Ectodermal cell (in vitro differentiated cells): ENCODE results near the gene RCBTB1.
"Not testable (repeated sequence)": the region's sequence is repeated elsewhere in the genome, so short reads cannot be mapped to it uniquely, and the experiment has no call there.

Experiments used
- H3K27ac ChIP-seq: 2 replicates; pipeline ENCODE4 v1.7.0; 2013; ENCODE audit warnings: mild to moderate bottlenecking, low read depth, low read length; ENCODE audit not compliant: insufficient read depth, poor library complexity, severe bottlenecking
- H3K27me3 ChIP-seq: 2 replicates; pipeline ENCODE4 v1.7.0; 2013; ENCODE audit warnings: mild to moderate bottlenecking, low read length; ENCODE audit not compliant: insufficient read depth, control insufficient read depth, poor library complexity, severe bottlenecking
- H3K36me3 ChIP-seq: one replicate; pipeline ENCODE4 v1.7.0; 2013; ENCODE audit warnings: low read length; ENCODE audit not compliant: control insufficient read depth, insufficient read depth
- H3K4me1 ChIP-seq: one replicate; pipeline ENCODE4 v1.7.0; 2013; ENCODE audit warnings: low read length; ENCODE audit not compliant: control insufficient read depth, insufficient read depth
- H3K4me3 ChIP-seq: 2 replicates; pipeline ENCODE4 v1.7.0; 2013; ENCODE audit warnings: low read depth, low read length, control low read depth; ENCODE audit not compliant: insufficient read depth
- H3K9me3 ChIP-seq: 2 replicates; pipeline ENCODE4 v1.7.0; 2013; ENCODE audit warnings: mild to moderate bottlenecking, low read length, moderate library complexity; ENCODE audit not compliant: control insufficient read depth
- WGBS, 2 experiments: methylation state at CpG; one replicate each; pipeline ENCODE4 v1.1.7; 2013; ENCODE audit warnings: missing lambda C conversion rate in 2 of 2; 5-methylcytosine and 5-hydroxymethylcytosine counted together

The RCBTB1 gene

DNA sequence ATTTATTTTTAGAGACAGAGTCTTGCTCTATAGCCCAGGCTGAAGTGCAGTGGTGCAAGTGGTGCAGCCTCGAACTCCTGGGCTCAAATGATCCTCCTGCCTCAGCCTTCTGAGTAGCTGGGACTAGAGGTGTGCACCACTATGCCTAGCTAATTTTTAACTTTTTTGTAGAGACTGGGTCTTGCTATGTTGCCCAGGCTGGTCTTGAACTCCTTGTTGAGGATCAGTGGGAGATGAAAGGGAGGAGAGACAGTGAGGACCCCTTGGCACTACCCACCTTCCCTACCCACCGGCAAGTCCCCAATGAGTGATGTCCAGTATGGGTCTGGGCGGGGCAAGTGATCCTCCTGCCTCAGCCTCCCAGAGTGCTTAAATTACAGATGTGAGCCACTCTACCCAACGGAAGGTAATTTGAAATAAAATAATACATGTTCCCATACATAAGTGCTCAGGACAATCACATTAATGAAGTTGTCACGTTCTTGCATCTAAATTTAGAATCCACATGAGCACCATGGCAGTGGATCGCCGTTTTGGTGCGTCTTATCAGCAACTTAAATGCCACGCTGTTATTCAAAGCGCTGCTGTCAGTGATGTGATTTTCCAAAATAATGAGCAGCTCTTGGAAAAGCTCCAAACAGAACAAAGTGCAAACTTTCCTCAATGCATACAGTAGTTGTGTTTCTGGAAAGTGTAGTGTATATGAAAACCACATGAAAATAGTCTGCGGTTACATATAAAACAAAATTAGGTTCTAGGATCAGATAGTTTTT lies 37.0 kb upstream of the RCBTB1 start:
- WGBS, 2 experiments = 90 to 96% methylated on average over 10 of the region's 11 CpGs
- no peak overlapping the region for H3K27ac ChIP-seq

DNA sequence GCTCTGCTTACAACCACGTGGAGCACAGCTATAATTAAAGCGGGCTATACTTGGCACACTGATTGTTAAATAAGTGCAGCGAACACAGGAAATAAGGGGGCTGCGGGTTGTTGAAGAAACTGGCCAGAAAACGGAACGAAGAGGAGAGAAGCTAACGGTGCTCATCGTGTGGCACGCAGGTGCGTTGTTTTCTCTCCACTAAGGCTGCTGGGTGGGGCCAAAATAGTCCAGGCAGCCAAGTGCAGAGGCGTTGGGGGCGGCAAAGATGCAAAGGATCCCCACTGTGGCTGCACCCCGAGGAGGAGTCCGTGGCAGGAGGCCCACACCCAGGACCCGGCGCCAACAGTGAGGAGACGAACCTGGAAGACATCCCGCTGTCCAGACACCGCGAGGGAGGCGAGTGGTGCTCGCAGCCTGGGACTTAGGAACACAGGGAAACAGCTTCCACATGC lies 34.8 kb upstream of the RCBTB1 start:
- Histone ChIP-seq H3K9me3 (no peaks in the 10 kb centered on the region), H3K27me3 (no peaks in the 10 kb centered on the region), H3K36me3 (no peaks in the 10 kb centered on the region), H3K4me1 (peaks cover 5% of the 10 kb centered on the region), H3K4me3 (no peak overlapping the region), H3K27ac (no peak overlapping the region)
- 91 to 92% methylated on average over 22 of the region's 22 CpGs for WGBS, 2 experiments

More for the DNA sequence above, 37.0 kb upstream of the RCBTB1 start:
- H3K36me3 ChIP-seq = no peaks in the 10 kb centered on the region
- no peaks in the 10 kb centered on the region for H3K9me3 ChIP-seq
- peaks cover 11% of the 10 kb centered on the region for H3K4me1 ChIP-seq
- no peaks in the 10 kb centered on the region for H3K27me3 ChIP-seq
- H3K4me3 ChIP-seq = no peak overlapping the region

GRCh38 chr13:49616676-49617065 lies 31.3 kb upstream of the RCBTB1 start:
- H3K4me1 ChIP-seq = peaks cover 4% of the 10 kb centered on the region
- H3K9me3 ChIP-seq = no peaks in the 10 kb centered on the region
- no peaks in the 10 kb centered on the region for H3K27me3 ChIP-seq
- no peak overlapping the region for H3K4me3 ChIP-seq
- no peak overlapping the region for H3K27ac ChIP-seq
- no peaks in the 10 kb centered on the region for H3K36me3 ChIP-seq
- 97 to 98% methylated on average over 3 of the region's 3 CpGs for WGBS, 2 experiments

GRCh38 chr13:49615836-49616675 lies 30.7 kb upstream of the RCBTB1 start:
- H3K9me3 ChIP-seq = no peaks in the 10 kb centered on the region
- H3K36me3 ChIP-seq = no peaks in the 10 kb centered on the region
- peaks cover 4% of the 10 kb centered on the region for H3K4me1 ChIP-seq
- no peaks in the 10 kb centered on the region for H3K27me3 ChIP-seq
- H3K4me3 ChIP-seq = no peak overlapping the region
- 84% methylated on average over 7 to 8 of the region's 8 CpGs for WGBS, 2 experiments
- H3K27ac ChIP-seq = no peak overlapping the region

DNA sequence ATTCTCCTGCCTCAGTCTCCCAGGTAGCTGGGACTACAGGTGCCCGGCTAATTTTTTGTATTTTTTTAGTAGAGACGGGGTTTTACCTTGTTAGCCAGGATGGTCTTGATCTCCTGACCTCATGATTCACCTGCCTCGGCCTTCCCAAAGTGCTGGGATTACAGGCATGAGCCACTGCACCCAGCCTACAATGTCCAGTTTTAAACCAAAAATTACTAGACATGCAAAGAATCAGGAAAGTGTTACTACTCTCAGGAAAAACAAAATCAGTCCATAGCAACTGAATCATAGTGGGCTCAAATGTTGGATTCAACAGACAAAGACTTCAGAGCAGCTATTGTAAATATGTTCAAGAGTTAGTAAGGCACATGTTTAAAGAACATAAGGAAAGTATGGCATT lies 26.7 kb upstream of the RCBTB1 start:
- not testable (repeated sequence) for H3K4me3 ChIP-seq, H3K27ac ChIP-seq, H3K36me3 ChIP-seq, H3K27me3 ChIP-seq, H3K9me3 ChIP-seq, H3K4me1 ChIP-seq
- WGBS, 2 experiments = 93 to 95% methylated on average over 3 of the region's 3 CpGs

DNA sequence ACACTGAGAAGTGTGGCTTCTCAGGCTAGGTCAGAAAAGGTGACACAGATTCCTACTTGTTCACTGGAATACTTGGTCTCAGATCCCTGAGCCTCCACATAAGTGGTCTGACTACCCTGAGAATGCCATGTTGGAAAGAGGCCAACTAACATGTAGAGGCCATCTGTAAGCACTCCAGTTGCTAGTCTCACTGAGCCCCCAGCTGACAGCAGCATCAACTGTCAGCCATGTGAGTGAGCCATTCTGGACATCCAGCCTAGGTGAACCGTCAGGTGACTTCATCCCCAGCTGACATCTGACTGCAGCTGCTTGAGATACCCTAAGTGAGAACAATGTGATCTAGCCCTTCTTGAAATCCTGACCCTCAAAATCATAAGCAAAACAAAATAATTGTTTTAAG lies 24.8 kb upstream of the RCBTB1 start:
- Histone ChIP-seq H3K27me3 (no peaks in the 10 kb centered on the region), H3K27ac (no peak overlapping the region), H3K36me3 (no peaks in the 10 kb centered on the region), H3K4me3 (no peak overlapping the region), H3K9me3 (no peaks in the 10 kb centered on the region), H3K4me1 (no peaks in the 10 kb centered on the region)
- WGBS, 2 experiments = 85 to 88% methylated on average over 1 of the region's 1 CpG

DNA sequence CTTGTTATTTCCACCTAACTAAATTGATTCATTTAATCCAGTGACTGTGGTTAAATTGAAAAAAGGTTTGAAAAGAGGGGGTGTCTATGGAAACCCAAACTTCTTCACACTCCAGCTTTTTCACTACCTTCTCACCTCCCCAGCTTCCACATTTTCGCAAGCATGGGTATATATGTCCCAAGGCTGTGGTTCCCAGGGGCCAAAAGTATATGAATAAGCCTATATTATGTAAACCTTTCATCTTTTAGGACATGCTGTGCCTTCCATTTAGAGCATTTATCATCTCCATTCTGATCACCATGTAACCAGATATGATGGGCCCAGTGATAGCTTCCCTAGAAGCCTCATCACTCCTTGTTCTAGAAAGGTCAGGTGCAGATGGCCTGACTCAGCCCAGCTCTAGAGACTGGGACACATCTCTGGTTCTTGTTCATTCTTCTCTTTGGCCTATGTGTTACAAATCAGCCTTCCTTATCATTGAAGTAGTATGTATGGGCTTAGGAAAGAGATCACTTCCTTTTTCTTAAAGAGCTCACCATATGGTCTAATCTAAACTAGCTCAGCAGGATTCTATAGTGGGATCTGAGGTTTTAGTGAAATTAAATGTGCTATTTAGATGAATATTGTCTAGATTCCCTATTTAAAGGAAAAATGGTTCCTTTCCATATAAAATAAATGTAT lies 23.4 kb upstream of the RCBTB1 start:
- no peak overlapping the region for H3K27ac ChIP-seq
- WGBS, 2 experiments = 100% methylated on average over 1 of the region's 1 CpG; no CpG with 5 or more reads in 1 of the 2 experiments
- no peaks in the 10 kb centered on the region for H3K4me1 ChIP-seq
- no peaks in the 10 kb centered on the region for H3K36me3 ChIP-seq
- H3K9me3 ChIP-seq = no peaks in the 10 kb centered on the region
- no peak overlapping the region for H3K4me3 ChIP-seq
- H3K27me3 ChIP-seq = no peaks in the 10 kb centered on the region

GRCh38 chr13:49607761-49608160 lies 22.4 kb upstream of the RCBTB1 start:
- no peaks in the 10 kb centered on the region for H3K9me3 ChIP-seq
- H3K4me3 ChIP-seq = no peak overlapping the region
- no peaks in the 10 kb centered on the region for H3K27me3 ChIP-seq
- no peak overlapping the region for H3K27ac ChIP-seq
- no peaks in the 10 kb centered on the region for H3K36me3 ChIP-seq
- H3K4me1 ChIP-seq = no peaks in the 10 kb centered on the region
- 87 to 88% methylated on average over 5 of the region's 5 CpGs for WGBS, 2 experiments

GRCh38 chr13:49606747-49607648 lies 21.6 kb upstream of the RCBTB1 start:
- H3K27ac ChIP-seq = no peak overlapping the region
- H3K4me3 ChIP-seq = no peak overlapping the region
- no peaks in the 10 kb centered on the region for H3K4me1 ChIP-seq
- 48 to 53% methylated on average over 15 of the region's 15 CpGs for WGBS, 2 experiments
- H3K27me3 ChIP-seq = no peaks in the 10 kb centered on the region
- no peaks in the 10 kb centered on the region for H3K9me3 ChIP-seq
- H3K36me3 ChIP-seq = no peaks in the 10 kb centered on the region
